Osteoblast (primary cell): ENCODE measurements around the gene IQGAP1. TPM values are rescaled to one million over a fixed set of nuclear protein-coding genes. Genes with fewer than 3 reads are reported as not detected.
"Not testable (repeated sequence)": the region's sequence is repeated elsewhere in the genome, so short reads cannot be mapped to it uniquely, and the experiment has no call there.

Experiments used
- DNase-seq: peaks from one replicate; pipeline ENCODE4 v3.0.0; 2011; ENCODE audit warnings: low spot score, mixed read lengths; ENCODE audit not compliant: insufficient read length; ENCODE audit errors: missing footprints
- H2AFZ ChIP-seq: 2 replicates; pipeline ENCODE4 v1.6.0; 2011; ENCODE audit warnings: mild to moderate bottlenecking, low read length
- H3K27ac ChIP-seq: 2 replicates; pipeline ENCODE4 v1.5.1; 2011; ENCODE audit warnings: mild to moderate bottlenecking, low read depth, low read length, moderate library complexity
- H3K27me3 ChIP-seq: 2 replicates; pipeline ENCODE4 v1.6.0; 2012; ENCODE audit warnings: mild to moderate bottlenecking, control low read depth, inconsistent platforms, low read length, moderate library complexity; ENCODE audit not compliant: insufficient read depth
- H3K36me3 ChIP-seq: 2 replicates; pipeline ENCODE4 v1.5.1; 2011; ENCODE audit warnings: mild to moderate bottlenecking, low read length, control low read depth, moderate library complexity; ENCODE audit not compliant: insufficient read depth
- H3K4me1 ChIP-seq: 2 replicates; pipeline ENCODE4 v1.5.1; 2011; ENCODE audit warnings: mild to moderate bottlenecking, low read length, control low read depth, moderate library complexity; ENCODE audit not compliant: insufficient read depth
- H3K4me2 ChIP-seq: 2 replicates; pipeline ENCODE4 v1.6.0; 2011; ENCODE audit warnings: mild to moderate bottlenecking, low read length; ENCODE audit not compliant: insufficient read depth
- H3K4me3 ChIP-seq: fragments of 200-600 bp; sonication (generic); 3 replicates; pipeline ENCODE4 v1.5.1; 2012; ENCODE audit warnings: mild to moderate bottlenecking, low read length, inconsistent platforms; ENCODE audit not compliant: insufficient read depth
- H3K79me2 ChIP-seq: 2 replicates; pipeline ENCODE4 v1.6.0; 2012; ENCODE audit warnings: mild to moderate bottlenecking, low read length, control low read depth, inconsistent platforms; ENCODE audit not compliant: insufficient read depth
- H3K9me3 ChIP-seq: 2 replicates; pipeline ENCODE4 v1.5.1; 2011; ENCODE audit warnings: low read depth, low read length, control low read depth
- H4K20me1 ChIP-seq: 2 replicates; pipeline ENCODE4 v1.6.0; 2012; ENCODE audit warnings: mild to moderate bottlenecking, low read length, control low read depth; ENCODE audit not compliant: insufficient read depth
- total RNA-seq: library from RNA; depleted of rRNA; stranded (reverse); fragments of >200 nt; gene quantifications from 2 replicates; pipeline ENCODE4 v1.2.3, GENCODE V29; 2012
- TF ChIP-seq, protein P1 (sequence below): IDR thresholded peaks from 2 replicates; pipeline ENCODE4 v1.5.1; 2011; ENCODE audit warnings: mild to moderate bottlenecking, low read depth, low read length, moderate library complexity; ENCODE audit errors: extremely low read depth

The IQGAP1 gene
- total RNA-seq, 1 donor, result 259 TPM

- H3K79me2 ChIP-seq, result no peaks in the 10 kb centered on the region
- no peak overlapping the region for H3K4me2 ChIP-seq
- peaks cover 17% of the 10 kb centered on the region for H3K4me1 ChIP-seq
- H3K27me3 ChIP-seq, result no peaks in the 10 kb centered on the region
- no peak overlapping the region for H2AFZ ChIP-seq
- H3K27ac ChIP-seq, result no peak overlapping the region
- no peak for DNase-seq
- no peaks in the 10 kb centered on the region for H4K20me1 ChIP-seq
- no peak overlapping the region for H3K4me3 ChIP-seq
- H3K9me3 ChIP-seq, result no peaks in the 10 kb centered on the region
- TF ChIP-seq, protein P1, sequence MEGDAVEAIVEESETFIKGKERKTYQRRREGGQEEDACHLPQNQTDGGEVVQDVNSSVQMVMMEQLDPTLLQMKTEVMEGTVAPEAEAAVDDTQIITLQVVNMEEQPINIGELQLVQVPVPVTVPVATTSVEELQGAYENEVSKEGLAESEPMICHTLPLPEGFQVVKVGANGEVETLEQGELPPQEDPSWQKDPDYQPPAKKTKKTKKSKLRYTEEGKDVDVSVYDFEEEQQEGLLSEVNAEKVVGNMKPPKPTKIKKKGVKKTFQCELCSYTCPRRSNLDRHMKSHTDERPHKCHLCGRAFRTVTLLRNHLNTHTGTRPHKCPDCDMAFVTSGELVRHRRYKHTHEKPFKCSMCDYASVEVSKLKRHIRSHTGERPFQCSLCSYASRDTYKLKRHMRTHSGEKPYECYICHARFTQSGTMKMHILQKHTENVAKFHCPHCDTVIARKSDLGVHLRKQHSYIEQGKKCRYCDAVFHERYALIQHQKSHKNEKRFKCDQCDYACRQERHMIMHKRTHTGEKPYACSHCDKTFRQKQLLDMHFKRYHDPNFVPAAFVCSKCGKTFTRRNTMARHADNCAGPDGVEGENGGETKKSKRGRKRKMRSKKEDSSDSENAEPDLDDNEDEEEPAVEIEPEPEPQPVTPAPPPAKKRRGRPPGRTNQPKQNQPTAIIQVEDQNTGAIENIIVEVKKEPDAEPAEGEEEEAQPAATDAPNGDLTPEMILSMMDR, result no peak
- no peaks in the 10 kb centered on the region for H3K36me3 ChIP-seq
Observed at GRCh38 chr15:90344662-90345061, 43.4 kb upstream of the IQGAP1 start.

GRCh38 chr15:90345857-90346256 is 42.2 kb upstream of the IQGAP1 start:
- Histone ChIP-seq H3K4me3 (no peak overlapping the region), H4K20me1 (no peaks in the 10 kb centered on the region), H3K27me3 (no peaks in the 10 kb centered on the region), H3K4me1 (peaks cover 17% of the 10 kb centered on the region), H3K36me3 (no peaks in the 10 kb centered on the region), H2AFZ (no peak overlapping the region), H3K27ac (no peak overlapping the region), H3K79me2 (no peaks in the 10 kb centered on the region), H3K9me3 (no peaks in the 10 kb centered on the region), H3K4me2 (no peak overlapping the region)
- TF ChIP-seq, protein P1, result no peak
- no peak for DNase-seq

- not testable (repeated sequence) for H4K20me1 ChIP-seq, H3K27ac ChIP-seq, H3K79me2 ChIP-seq, H3K27me3 ChIP-seq, H2AFZ ChIP-seq, DNase-seq, H3K4me2 ChIP-seq, H3K9me3 ChIP-seq, H3K36me3 ChIP-seq, H3K4me3 ChIP-seq
- H3K4me1 ChIP-seq, result peaks cover 19% of the 10 kb centered on the region
Observed at GRCh38 chr15:90347431-90348065, 40.5 kb upstream of the IQGAP1 start.

DNA sequence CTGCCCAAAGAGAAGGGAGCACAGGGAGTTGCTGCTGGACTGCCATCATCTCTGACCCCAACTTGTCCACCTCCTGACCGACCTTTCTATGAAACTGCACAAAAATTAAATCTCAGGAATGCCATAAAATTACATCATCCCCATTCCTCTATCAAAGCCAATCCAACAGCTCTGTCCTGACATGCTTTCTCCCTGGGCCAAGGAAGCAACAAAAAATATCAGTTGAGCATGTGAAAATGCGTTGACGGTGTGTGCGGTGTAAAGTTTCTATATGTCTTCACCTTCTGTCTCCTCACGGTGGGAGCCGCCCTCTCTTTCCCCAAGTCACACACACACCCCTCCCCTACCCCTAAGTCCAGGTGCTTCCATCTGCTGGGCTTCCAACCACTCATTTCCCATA is 39.6 kb upstream of the IQGAP1 start:
- H3K36me3 ChIP-seq, result no peaks in the 10 kb centered on the region
- peaks cover 10% of the 10 kb centered on the region for H3K4me1 ChIP-seq
- DNase-seq, result no peak
- H4K20me1 ChIP-seq, result no peaks in the 10 kb centered on the region
- no peak overlapping the region for H3K4me3 ChIP-seq
- no peaks in the 10 kb centered on the region for H3K9me3 ChIP-seq
- no peak overlapping the region for H3K27ac ChIP-seq
- no peaks in the 10 kb centered on the region for H3K79me2 ChIP-seq
- TF ChIP-seq, protein P1, result no peak
- H2AFZ ChIP-seq, result no peak overlapping the region
- no peaks in the 10 kb centered on the region for H3K27me3 ChIP-seq
- H3K4me2 ChIP-seq, result no peak overlapping the region
